ENCODE data around the gene DAAM2.

Gene DAAM2

DNA sequence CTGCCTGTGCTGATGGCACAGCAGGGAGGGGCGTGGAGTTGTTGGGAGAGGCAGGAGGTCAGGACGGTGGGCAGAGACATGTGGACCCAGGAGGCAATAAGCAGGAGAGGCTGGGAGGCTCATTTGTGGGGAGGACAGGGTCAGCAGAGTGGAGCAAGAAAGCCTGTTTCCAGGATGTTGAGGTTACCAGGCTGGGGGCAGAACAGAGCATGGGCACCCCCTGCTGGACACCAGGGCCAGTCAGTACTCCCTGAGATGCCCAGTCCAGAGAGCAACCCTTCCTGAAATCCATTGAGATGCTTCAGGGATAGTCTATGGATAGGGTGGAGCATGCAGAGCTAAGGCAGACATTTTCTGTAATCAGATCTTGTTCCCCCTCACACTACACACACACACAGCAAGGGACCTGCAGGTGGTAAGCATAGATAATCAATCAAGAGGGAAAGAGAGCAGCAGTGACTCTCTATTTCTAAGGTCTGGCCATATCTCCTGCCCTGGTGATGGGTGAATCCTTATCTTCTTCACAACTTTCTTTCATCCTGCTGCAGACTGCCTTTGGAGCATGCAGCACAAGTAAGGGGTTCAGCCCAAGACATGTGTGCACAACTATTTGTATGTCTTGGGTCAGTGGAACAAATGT lies 100.4 kb downstream of the DAAM2 start:
- H3K4me3 Mint-ChIP-seq = no peak overlapping the region
- peak in 1 of 2 donors; percentile 49 for DNase-seq (ENCODE audit: low spot score in 2 of 2)
- H3K4me1 Mint-ChIP-seq = no peaks in the 10 kb centered on the region
- H3K27ac Mint-ChIP-seq = no peak overlapping the region
- H3K9me3 Mint-ChIP-seq = no peaks in the 10 kb centered on the region
- ATAC-seq = peak; percentile 57
- no peaks in the 10 kb centered on the region for H3K36me3 Mint-ChIP-seq

DNA sequence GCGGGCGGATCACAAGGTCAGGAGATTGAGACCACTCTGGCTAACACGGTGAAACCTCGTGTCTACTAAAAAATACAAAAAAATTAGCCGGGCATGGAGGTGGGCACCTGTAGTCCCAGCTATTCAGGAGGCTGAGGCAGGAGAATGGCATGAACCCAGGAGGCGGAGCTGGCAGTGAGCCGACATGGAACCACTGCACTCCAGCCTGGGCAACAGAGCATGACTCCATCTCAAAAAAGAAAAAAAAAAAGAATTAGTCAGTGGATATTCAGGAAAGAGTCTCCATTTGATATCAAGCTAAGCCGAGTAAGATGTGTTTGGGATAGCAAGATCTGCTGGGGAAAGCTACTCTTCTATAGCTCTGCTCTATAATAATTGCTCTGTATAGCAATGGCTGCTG lies 101.1 kb downstream of the DAAM2 start:
- H3K4me3 Mint-ChIP-seq = no peak overlapping the region
- no peaks in the 10 kb centered on the region for H3K4me1 Mint-ChIP-seq
- no peak for ATAC-seq
- no peaks in the 10 kb centered on the region for H3K9me3 Mint-ChIP-seq
- DNase-seq (ENCODE audit: low spot score in 2 of 2) = no peak
- H3K27ac Mint-ChIP-seq = no peak overlapping the region
- no peaks in the 10 kb centered on the region for H3K36me3 Mint-ChIP-seq

DNA sequence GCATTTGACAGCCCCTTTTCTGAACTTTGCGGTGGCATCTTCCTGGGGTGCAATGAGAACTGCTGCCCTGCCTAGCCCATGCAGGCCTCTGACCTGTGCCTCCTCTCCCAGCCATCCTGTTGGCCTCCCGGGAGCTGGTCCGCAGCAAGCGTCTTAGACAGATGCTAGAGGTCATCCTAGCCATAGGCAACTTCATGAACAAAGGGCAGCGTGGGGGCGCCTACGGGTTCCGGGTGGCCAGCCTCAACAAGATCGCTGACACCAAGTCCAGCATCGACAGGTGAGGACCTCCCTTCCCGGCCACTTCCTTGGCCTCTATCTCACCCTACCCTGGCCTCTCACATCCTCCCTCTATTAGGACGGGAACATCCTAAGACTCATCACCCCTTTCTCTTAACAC lies 104.5 kb downstream of the DAAM2 start:
- DNase-seq (ENCODE audit: low spot score in 2 of 2) = no peak
- H3K4me1 Mint-ChIP-seq = no peaks in the 10 kb centered on the region
- H3K9me3 Mint-ChIP-seq = no peaks in the 10 kb centered on the region
- no peaks in the 10 kb centered on the region for H3K36me3 Mint-ChIP-seq
- H3K27ac Mint-ChIP-seq = no peak overlapping the region
- no peak for ATAC-seq
- no peak overlapping the region for H3K4me3 Mint-ChIP-seq

DNA sequence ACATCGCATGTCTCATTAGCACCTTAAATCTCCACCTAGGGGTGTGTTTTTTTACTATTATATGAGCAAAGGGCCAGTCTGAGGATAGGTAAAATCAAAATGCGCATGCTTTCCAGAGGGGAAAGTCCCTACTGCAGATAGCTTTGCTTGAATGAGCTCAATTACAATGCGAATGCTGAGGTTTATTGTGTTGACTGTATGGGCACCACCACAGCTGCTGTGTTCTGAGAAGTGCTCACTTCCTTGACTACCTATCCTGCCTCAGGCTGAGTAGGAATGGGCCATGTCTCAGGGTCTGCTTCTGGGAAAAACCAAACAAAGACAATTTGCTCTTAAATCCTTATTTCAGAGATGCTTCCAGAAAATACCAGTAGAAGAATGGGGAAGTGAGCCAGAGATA lies 105.5 kb downstream of the DAAM2 start:
- ATAC-seq = no peak
- no peaks in the 10 kb centered on the region for H3K9me3 Mint-ChIP-seq

DNA sequence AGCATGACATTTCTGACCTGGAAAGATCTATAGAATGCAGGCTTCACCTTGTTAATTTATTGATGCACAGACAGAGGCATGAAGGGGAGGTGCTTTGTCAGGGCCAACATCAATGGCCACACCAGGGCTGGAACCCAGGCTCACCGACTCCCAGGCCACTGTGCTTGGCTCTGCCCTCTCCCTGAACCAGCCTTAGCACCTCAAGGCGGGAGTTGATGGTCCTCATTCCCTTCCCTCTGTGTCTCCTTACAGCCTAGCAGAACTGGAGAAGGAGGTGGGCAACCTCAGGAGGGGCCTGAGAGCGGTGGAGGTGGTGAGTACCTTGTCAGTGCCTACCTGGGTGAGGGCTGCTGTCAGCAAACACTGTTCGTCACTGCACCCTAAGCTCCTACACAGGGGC lies 106.4 kb downstream of the DAAM2 start:
- H3K9me3 Mint-ChIP-seq = no peaks in the 10 kb centered on the region
- ATAC-seq (no peak), DNase-seq (ENCODE audit: low spot score in 2 of 2) (no peak)
- H3K4me3 Mint-ChIP-seq = no peak overlapping the region
- H3K4me1 Mint-ChIP-seq = no peaks in the 10 kb centered on the region
- no peak overlapping the region for H3K27ac Mint-ChIP-seq
- no peaks in the 10 kb centered on the region for H3K36me3 Mint-ChIP-seq

More for the DNA sequence above, 105.5 kb downstream of the DAAM2 start:
- H3K4me3 Mint-ChIP-seq = no peak overlapping the region
- no peaks in the 10 kb centered on the region for H3K4me1 Mint-ChIP-seq
- no peak for DNase-seq (ENCODE audit: low spot score in 2 of 2)
- H3K27ac Mint-ChIP-seq = no peak overlapping the region
- no peaks in the 10 kb centered on the region for H3K36me3 Mint-ChIP-seq

DNA sequence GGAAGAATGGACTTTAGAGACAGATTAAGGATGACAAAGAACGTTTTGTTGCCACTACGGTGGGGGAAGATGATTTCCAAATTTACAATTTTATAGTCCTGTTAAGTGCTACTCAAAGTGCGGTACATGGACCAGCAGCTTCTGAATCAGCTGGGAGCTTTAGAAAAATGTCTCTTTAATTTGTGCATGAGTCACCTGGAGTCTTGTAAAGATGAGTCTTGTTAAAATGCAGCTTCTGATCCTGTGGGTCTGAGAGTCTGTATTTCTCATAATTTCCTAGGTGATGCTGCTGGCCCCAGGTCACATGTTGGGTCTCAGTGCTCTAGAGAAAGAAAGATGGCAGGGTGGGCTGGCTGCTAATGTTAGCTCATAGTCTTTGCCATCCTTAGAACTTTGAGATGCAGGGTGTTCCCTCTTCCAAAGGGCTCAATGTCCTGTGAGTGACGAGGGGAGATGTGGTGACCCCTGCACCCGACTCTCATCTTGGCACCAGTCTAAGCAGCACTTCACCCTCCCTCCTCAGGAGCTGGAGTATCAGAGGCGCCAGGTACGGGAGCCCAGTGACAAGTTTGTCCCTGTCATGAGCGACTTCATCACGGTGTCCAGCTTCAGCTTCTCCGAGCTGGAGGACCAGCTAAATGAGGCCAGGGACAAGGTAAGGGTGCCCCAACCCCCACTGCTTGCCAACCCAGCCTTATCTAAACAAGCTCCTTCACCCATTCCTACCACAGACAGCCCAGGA lies 107.5 kb downstream of the DAAM2 start:
- ATAC-seq (no peak), DNase-seq (ENCODE audit: low spot score in 2 of 2) (no peak)
- H3K27ac Mint-ChIP-seq = no peak overlapping the region
- H3K36me3 Mint-ChIP-seq = no peaks in the 10 kb centered on the region
- no peaks in the 10 kb centered on the region for H3K9me3 Mint-ChIP-seq
- H3K4me1 Mint-ChIP-seq = no peaks in the 10 kb centered on the region
- no peak overlapping the region for H3K4me3 Mint-ChIP-seq

DNA sequence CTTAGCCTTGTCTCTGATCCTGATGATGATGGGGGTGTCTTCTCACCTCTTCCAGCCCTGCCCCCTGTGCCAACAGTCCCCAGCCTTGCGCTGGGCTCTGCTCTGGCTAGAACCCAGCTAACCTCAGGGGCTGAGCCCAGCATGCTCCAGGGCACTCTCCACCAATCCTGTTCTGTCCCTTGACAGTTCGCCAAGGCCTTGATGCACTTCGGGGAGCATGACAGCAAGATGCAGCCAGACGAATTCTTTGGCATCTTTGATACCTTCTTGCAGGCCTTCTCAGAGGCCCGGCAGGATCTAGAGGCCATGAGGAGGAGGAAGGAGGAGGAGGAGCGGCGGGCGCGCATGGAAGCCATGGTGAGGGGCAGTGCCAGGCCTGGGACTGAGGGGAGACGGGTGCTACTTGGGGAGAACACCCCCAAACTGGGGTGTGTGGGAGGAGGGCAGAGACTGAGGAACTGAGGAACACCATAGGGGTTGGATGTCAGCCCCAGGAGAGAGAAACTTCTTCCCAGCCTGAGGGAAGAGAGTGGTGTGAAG lies 109.0 kb downstream of the DAAM2 start:
- Mint-ChIP-seq H3K4me1 (no peaks in the 10 kb centered on the region), H3K27ac (no peak overlapping the region), H3K36me3 (no peaks in the 10 kb centered on the region), H3K9me3 (no peaks in the 10 kb centered on the region), H3K4me3 (no peak overlapping the region)
- ATAC-seq (peak; percentile 9), DNase-seq (ENCODE audit: low spot score in 2 of 2) (no peak)

DNA sequence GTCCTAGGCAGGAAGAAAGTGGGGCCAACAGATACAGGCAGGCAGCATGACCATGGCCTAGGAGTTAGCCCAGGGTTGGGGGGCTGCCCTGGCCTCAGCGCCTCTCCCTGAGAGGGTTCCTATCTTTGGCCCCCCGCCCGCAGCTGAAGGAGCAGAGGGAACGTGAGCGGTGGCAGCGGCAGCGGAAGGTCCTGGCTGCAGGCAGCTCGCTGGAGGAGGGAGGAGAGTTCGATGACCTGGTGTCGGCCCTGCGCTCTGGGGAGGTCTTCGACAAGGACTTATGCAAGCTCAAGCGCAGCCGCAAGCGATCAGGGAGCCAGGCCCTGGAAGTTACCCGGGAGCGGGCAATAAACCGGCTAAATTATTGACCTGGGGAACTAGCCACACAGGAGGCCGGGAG lies 109.5 kb downstream of the DAAM2 start:
- DNase-seq (ENCODE audit: low spot score in 2 of 2) = no peak
- H3K27ac Mint-ChIP-seq = no peak overlapping the region
- ATAC-seq = no peak
- H3K4me3 Mint-ChIP-seq = no peak overlapping the region
- no peaks in the 10 kb centered on the region for H3K9me3 Mint-ChIP-seq
- no peaks in the 10 kb centered on the region for H3K36me3 Mint-ChIP-seq
- no peaks in the 10 kb centered on the region for H3K4me1 Mint-ChIP-seq

DNA sequence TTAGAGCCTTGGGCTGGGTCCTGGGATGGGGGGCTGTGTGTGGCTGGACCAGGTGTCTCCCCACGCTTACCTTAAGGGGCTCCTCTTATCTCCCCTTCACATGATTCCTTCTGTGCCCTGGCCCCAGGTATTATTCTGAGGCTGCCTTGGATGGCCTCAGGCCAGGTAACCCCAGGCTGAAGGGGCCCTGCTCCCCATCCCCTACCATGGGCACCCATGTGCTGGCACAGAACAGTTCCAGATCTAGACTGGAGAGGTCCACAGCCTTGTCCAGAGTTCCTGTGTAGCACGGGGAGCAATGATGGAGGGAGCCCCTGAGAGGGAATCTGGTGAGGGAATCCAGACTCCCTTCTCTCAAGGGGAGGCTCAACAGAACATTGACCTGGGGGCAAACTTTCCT lies 110.0 kb downstream of the DAAM2 start:
- no peaks in the 10 kb centered on the region for H3K36me3 Mint-ChIP-seq
- DNase-seq (ENCODE audit: low spot score in 2 of 2) (no peak), ATAC-seq (no peak)
- H3K4me1 Mint-ChIP-seq = no peaks in the 10 kb centered on the region
- no peak overlapping the region for H3K4me3 Mint-ChIP-seq
- no peak overlapping the region for H3K27ac Mint-ChIP-seq
- H3K9me3 Mint-ChIP-seq = no peaks in the 10 kb centered on the region

DNA sequence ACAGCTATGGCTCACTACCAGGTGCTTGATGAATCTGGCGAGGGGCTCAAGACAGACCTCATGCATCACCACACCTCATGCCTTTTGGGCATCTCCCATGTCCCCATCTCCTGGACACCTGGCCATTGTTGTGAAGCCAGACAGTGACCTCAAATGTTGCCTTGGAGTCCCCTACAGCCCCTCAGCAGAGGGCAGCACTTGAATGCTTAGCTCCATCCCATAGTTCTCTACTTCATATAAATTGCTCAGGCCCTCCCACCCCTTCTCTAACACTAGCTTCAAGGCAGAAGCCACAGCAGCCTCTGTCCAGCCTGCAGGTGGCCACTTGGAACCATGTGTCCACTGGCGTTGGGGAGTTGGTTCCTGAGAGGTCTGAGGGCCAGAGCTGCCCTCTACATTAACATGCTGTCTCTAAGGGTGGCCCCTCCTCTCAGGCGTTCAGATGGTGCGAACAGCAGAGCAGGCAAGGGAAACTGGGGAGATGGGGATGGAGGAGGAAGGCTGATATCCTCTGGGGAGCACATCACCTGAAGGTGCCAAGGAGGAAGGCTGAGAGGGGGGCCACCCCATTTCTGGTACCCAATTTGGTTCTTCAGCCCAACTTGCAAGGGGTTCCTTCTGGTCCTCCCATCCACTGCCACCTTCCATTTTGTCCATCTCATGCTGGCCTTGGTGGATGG lies 110.8 kb downstream of the DAAM2 start:
- DNase-seq (ENCODE audit: low spot score in 2 of 2) = no peak
- Mint-ChIP-seq H3K36me3 (no peaks in the 10 kb centered on the region), H3K9me3 (no peaks in the 10 kb centered on the region), H3K4me1 (no peaks in the 10 kb centered on the region), H3K27ac (no peak overlapping the region), H3K4me3 (no peak overlapping the region)
- ATAC-seq = no peak

DNA sequence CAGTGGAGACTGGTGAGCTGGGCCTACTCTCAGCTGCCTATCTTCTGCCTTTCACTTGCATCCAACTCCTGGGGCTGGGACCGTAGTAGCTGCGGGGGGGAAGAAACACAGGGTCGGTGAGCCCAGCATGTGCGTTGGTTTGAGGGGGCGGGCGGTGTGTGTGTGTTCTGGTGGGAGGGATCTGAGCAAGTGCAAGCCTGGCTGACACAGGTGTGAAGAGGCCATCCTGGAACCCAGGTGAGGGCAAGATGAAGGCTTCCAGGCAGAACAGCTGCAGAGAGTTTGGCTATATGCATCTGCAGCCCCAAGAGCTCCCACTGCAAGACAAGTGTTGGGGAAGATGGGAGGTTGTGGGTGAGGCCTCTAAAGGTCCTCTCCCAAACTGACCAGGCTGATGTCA lies 111.5 kb downstream of the DAAM2 start:
- Mint-ChIP-seq H3K27ac (no peak overlapping the region), H3K9me3 (no peaks in the 10 kb centered on the region), H3K36me3 (no peaks in the 10 kb centered on the region)

DNA sequence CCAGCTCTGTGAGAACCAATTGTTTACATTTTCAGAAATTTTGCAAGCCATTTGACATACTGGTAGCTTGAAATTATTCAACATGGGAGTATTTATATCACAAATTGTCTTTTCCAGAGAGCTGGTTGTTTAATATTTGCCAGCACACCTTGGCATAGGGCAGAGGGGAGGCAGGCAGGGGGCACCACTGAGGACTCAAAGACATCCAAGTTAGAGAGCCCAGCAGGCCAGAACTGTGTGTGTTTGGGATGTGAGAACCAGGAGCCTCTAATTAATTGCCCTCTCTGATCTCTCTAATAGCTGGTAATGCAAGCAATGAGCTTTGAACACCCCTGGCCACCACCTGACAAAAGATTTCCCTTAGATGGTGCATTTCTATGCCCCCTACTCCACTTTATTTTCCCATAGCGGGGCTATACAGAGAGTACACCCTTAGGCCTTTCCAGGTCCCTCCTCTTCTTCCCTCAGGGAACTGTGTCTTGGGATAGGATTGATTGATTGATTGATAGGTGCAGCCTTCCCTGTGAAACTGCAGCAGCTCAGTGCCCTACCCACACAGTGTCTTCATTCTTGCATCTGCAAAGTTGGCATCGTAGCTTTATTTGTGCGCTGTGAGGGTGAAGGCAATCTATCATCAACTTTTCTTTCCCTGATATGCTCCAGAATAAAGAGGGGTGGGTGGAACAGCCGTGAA lies 112.9 kb downstream of the DAAM2 start:
- no peak for DNase-seq (ENCODE audit: low spot score in 2 of 2)
- Mint-ChIP-seq H3K36me3 (no peaks in the 10 kb centered on the region), H3K9me3 (no peaks in the 10 kb centered on the region), H3K27ac (no peak overlapping the region), H3K4me1 (no peaks in the 10 kb centered on the region), H3K4me3 (no peak overlapping the region)
- ATAC-seq = no peak

More for the DNA sequence above, 111.5 kb downstream of the DAAM2 start:
- H3K4me1 Mint-ChIP-seq = no peaks in the 10 kb centered on the region
- DNase-seq (ENCODE audit: low spot score in 2 of 2) (no peak), ATAC-seq (no peak)
- H3K4me3 Mint-ChIP-seq = no peak overlapping the region

DNA sequence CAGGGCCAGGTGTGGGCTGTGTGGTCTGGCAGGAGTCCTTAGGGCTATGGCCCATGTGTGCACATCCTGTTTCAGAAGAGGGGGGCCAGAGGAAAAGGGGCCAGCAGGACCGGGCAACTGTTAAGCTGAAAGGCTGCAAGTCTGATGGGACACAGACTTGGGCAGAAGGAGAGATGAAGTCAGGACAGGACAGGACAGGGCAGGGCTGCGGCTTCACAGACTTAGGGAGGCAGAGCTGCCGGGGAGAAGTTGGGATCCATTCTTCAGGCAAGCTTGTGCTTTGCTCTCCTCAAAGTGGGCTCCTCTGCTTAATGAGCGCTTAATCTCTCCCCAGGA lies 113.4 kb downstream of the DAAM2 start:
- ATAC-seq (no peak), DNase-seq (ENCODE audit: low spot score in 2 of 2) (no peak)
- Mint-ChIP-seq H3K9me3 (no peaks in the 10 kb centered on the region), H3K36me3 (no peaks in the 10 kb centered on the region), H3K4me1 (no peaks in the 10 kb centered on the region), H3K27ac (no peak overlapping the region), H3K4me3 (no peak overlapping the region)

DNA sequence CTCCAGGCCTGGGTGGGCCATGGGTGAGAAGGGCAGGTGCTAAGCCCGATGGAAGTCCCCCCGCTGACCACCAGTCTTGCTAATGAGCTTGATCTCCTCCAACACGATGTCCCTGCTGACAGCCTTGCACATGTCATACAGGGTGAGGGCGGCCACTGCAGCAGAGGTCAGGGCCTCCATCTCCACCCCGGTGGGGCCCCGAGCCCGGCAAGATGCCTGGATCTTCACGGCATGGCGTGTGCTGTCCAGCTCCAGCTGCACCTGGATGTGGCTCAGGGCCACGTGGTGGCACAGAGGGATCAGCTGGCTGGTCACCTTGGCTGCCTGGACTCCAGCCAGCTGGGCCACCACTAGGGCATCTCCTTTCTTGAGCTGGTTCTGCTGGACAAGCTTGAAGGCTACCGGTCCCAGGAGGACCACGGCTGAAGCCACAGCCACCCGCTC lies 114.2 kb downstream of the DAAM2 start:
- H3K36me3 Mint-ChIP-seq = no peaks in the 10 kb centered on the region
- H3K4me3 Mint-ChIP-seq = no peak overlapping the region
- no peaks in the 10 kb centered on the region for H3K4me1 Mint-ChIP-seq
- H3K27ac Mint-ChIP-seq = no peak overlapping the region
- ATAC-seq (no peak), DNase-seq (ENCODE audit: low spot score in 2 of 2) (no peak)
- H3K9me3 Mint-ChIP-seq = no peaks in the 10 kb centered on the region

DNA sequence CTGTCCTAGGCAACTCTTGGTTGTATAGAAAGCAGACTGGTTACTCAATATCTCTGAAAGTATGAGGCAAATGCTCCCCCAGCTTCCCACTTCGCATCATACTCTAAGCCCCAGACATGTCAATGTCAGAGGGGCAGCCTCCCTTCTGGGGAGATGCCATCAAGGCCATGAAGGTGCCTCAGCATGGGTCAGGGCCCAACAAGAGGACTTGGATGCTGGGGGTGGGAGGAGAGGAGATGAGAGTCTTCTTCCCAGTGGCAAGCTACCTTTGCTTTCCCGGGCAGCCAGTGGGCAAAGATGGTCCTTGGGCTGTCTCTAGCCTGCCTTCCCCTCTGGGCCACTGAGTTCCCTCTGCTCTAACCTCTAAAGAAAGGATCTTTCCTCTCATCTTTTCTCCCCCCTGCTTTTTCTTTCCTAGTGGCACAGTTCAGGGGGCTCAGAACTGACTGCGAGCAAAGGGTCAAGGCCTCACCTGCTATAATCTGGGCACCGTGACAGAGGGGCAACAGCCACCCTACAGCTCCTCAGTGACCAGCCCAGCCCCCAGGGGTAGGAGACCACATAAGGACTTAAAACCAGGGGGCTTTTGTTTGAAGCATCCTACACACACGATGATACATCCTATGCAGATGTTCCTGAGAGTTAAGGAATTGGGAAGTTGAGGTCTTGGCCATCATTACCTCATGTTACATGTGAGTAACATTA lies 115.8 kb downstream of the DAAM2 start:
- ATAC-seq = no peak
- H3K36me3 Mint-ChIP-seq = no peaks in the 10 kb centered on the region
- H3K9me3 Mint-ChIP-seq = no peaks in the 10 kb centered on the region
- no peak overlapping the region for H3K27ac Mint-ChIP-seq
- DNase-seq (ENCODE audit: low spot score in 2 of 2) = no peak
- H3K4me1 Mint-ChIP-seq = no peaks in the 10 kb centered on the region
- H3K4me3 Mint-ChIP-seq = no peak overlapping the region
